Kidney (tissue), 14 donors: ENCODE results near the gene ALDH16A1. TPM values are rescaled to one million over a fixed set of nuclear protein-coding genes. Genes with fewer than 3 reads are reported as not detected.

Experiments used
- DNase-seq, 5 donors: peaks; one replicate each; pipeline ENCODE4 v3.0.0-alpha.2; 2013 to 2020
- FAIRE-seq: peaks from 2 replicates; lab custom pipeline; 2012; peaks lifted over from hg19 to GRCh38; lab: Jason Lieb, UNC
- H3K27ac ChIP-seq, 2 donors: one replicate each; pipeline ENCODE4 v1.7.0; 2013; ENCODE audit warnings: low read depth in 2 of 2, low read length in 2 of 2, inconsistent platforms in 1 of 2
- H3K27me3 ChIP-seq: one replicate; pipeline ENCODE4 v1.7.1; 2013; ENCODE audit warnings: low read length, inconsistent platforms; ENCODE audit not compliant: control insufficient read depth, insufficient read depth
- H3K36me3 ChIP-seq, 3 donors: one replicate each; pipeline versions ENCODE4 v1.7.0 to v1.7.1; 2013; ENCODE audit warnings: low read length in 3 of 3, control low read depth in 1 of 3, inconsistent platforms in 1 of 3; ENCODE audit not compliant: insufficient read depth in 3 of 3, control insufficient read depth in 2 of 3
- H3K4me1 ChIP-seq, 3 donors: one replicate each; pipeline versions ENCODE4 v1.7.0 to v1.7.1; 2013; ENCODE audit warnings: low read length in 3 of 3, inconsistent platforms in 1 of 3, low read depth in 1 of 3; ENCODE audit not compliant: control insufficient read depth in 2 of 3, insufficient read depth in 2 of 3
- H3K4me3 ChIP-seq, 3 donors: one replicate each; pipeline versions ENCODE4 v1.7.0 to v1.8.1; 2013; ENCODE audit warnings: low read length in 3 of 3, control low read depth in 1 of 3, inconsistent platforms in 1 of 3
- H3K9ac ChIP-seq, 3 donors: one replicate each; pipeline versions ENCODE4 v1.7.0 to v1.7.1; 2013; ENCODE audit warnings: low read length in 3 of 3, control low read depth in 1 of 3, inconsistent platforms in 1 of 3
- H3K9me3 ChIP-seq, 3 donors: one replicate each; pipeline versions ENCODE4 v1.7.0 to v1.7.1; 2013; ENCODE audit warnings: low read length in 3 of 3, control low read depth in 1 of 3, inconsistent platforms in 1 of 3; ENCODE audit not compliant: control insufficient read depth in 2 of 3, insufficient read depth in 1 of 3
- intact Hi-C: fragments of 100-400 bp; cut with DNase I; formaldehyde crosslinking; loops from one replicate; pipeline ENCODE4 v1.11.1; 2022
- microRNA-seq: library from miRNA; unstranded; fragments of <30 nt; microRNA quantifications from one replicate; pipeline ENCODE4 v1.2.0, GENCODE V29; 2020
- polyA plus RNA-seq: library from polyadenylated mRNA; stranded (reverse); fragments of 350-450 nt; fragmentation: Illumina TruSeq; extraction: RNeasy Lipid Tissue Mini Kit (QIAGEN cat#74804); gene quantifications from one replicate; pipeline ENCODE4 v1.2.3, GENCODE V29; 2014; ENCODE audit warnings: low read depth, low replicate concordance; ENCODE audit not compliant: insufficient read depth
- total RNA-seq: library from RNA; stranded (reverse); fragmentation: NEBNext Ultra II Directional; extraction: Animal tissue kit (Norgen Biotek cat#: 25700); gene quantifications from one replicate; pipeline ENCODE4 v1.2.1, GENCODE V29; 2021
- TF ChIP-seq, protein P1 (sequence below): IDR thresholded peaks from 3 replicates; pipeline ENCODE4 v1.5.1; 2012; ENCODE audit warnings: mild to moderate bottlenecking, moderate library complexity, borderline replicate concordance; ENCODE audit not compliant: insufficient read depth; ENCODE audit errors: extremely low read depth
- donor health status: control.
- donor health status: control.
- donor health status: control.
- donor health status: control.
- donor health status: control.
- donor health status: DM: yes; HTN: yes; CAD: no.
- donor health status: Normal renal cell carcinoma (clear cell type).

The ALDH16A1 gene
- total and polyA plus RNA-seq, 2 donors from 2014 or later = 26.8 to 31.8 TPM

DNA sequence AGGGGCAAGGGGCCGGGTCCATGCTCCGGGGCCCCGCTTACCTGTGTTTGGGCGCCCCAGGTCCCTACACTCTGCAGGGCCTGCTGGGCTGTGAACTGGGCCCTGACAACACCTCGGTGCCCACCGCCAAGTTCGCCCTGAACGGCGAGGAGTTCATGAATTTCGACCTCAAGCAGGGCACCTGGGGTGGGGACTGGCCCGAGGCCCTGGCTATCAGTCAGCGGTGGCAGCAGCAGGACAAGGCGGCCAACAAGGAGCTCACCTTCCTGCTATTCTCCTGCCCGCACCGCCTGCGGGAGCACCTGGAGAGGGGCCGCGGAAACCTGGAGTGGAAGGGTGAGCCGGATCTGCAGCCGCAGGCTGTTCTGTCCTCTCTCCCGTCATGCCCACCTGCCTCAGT lies 61.1 kb downstream of the ALDH16A1 start:
- no peak for DNase-seq
- intact Hi-C loops = no loop called here

GRCh38 chr19:49515767-49516166 lies 62.7 kb downstream of the ALDH16A1 start:
- Histone ChIP-seq H3K27ac (no peak overlapping the region), H3K36me3 (peaks cover 0 to 5% (median 0%) of the 10 kb centered on the region in 3 donors), H3K9me3 (no peaks in the 10 kb centered on the region), H3K4me3 (no peak overlapping the region), H3K9ac (no peak overlapping the region), H3K4me1 (peaks cover 0 to 11% (median 5%) of the 10 kb centered on the region in 3 donors), H3K27me3 (no peaks in the 10 kb centered on the region)
- no peak for FAIRE-seq
- TF ChIP-seq, protein P1, sequence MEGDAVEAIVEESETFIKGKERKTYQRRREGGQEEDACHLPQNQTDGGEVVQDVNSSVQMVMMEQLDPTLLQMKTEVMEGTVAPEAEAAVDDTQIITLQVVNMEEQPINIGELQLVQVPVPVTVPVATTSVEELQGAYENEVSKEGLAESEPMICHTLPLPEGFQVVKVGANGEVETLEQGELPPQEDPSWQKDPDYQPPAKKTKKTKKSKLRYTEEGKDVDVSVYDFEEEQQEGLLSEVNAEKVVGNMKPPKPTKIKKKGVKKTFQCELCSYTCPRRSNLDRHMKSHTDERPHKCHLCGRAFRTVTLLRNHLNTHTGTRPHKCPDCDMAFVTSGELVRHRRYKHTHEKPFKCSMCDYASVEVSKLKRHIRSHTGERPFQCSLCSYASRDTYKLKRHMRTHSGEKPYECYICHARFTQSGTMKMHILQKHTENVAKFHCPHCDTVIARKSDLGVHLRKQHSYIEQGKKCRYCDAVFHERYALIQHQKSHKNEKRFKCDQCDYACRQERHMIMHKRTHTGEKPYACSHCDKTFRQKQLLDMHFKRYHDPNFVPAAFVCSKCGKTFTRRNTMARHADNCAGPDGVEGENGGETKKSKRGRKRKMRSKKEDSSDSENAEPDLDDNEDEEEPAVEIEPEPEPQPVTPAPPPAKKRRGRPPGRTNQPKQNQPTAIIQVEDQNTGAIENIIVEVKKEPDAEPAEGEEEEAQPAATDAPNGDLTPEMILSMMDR = no peak
- intact Hi-C loops = no loop called here
- peak in 1 of 5 donors; percentile 40 for DNase-seq

More for the DNA sequence above, 61.1 kb downstream of the ALDH16A1 start:
- H3K4me3 ChIP-seq = peak overlapping the region in 2 of 3 donors; percentile 44 to 63
- peaks cover 0 to 5% (median 0%) of the 10 kb centered on the region in 3 donors for H3K36me3 ChIP-seq
- no peaks in the 10 kb centered on the region for H3K27me3 ChIP-seq
- FAIRE-seq = no peak
- TF ChIP-seq, protein P1 = no peak
- no peaks in the 10 kb centered on the region for H3K9me3 ChIP-seq
- H3K4me1 ChIP-seq = peaks cover 0 to 11% (median 5%) of the 10 kb centered on the region in 3 donors
- no peak overlapping the region for H3K27ac ChIP-seq
- peak overlapping the region in 2 of 3 donors; percentile 32 to 55 for H3K9ac ChIP-seq

- no peak overlapping the region for H3K4me3 ChIP-seq
- FAIRE-seq (no peak), DNase-seq (no peak)
- intact Hi-C loops = no loop called here
- no peak overlapping the region for H3K27ac ChIP-seq
- TF ChIP-seq, protein P1 = no peak
- peaks cover 0 to 11% (median 5%) of the 10 kb centered on the region in 3 donors for H3K4me1 ChIP-seq
- no peaks in the 10 kb centered on the region for H3K9me3 ChIP-seq
- no peaks in the 10 kb centered on the region for H3K27me3 ChIP-seq
- H3K9ac ChIP-seq = no peak overlapping the region
- peaks cover 0 to 10% (median 0%) of the 10 kb centered on the region in 3 donors for H3K36me3 ChIP-seq
Measured at GRCh38 chr19:49518033-49518432, 65.0 kb downstream of the ALDH16A1 start.

Small RNA genes lying within 50 kb of the gene (microRNA-seq; reads per million reads assigned to microRNA genes)
- gene MIR150 = 1,640 reads per million, percentile 83 among the genes with 10 or more reads in this experiment

Other genes starting within 250 kb of the ALDH16A1 start
- gene SLC6A16, start 128.0 kb upstream of the ALDH16A1 start, total RNA-seq = 3.7 TPM
- 1.5 TPM for gene SLC6A16, start 128.0 kb upstream of the ALDH16A1 start, polyA plus RNA-seq
- 35.7 TPM for gene CD37, start 117.8 kb upstream of the ALDH16A1 start, total RNA-seq
- gene CD37, start 117.8 kb upstream of the ALDH16A1 start, polyA plus RNA-seq = 3.8 TPM
- gene TEAD2, start 90.8 kb upstream of the ALDH16A1 start, total RNA-seq = 30.2 TPM
- 15.7 TPM for gene TEAD2, start 90.8 kb upstream of the ALDH16A1 start, polyA plus RNA-seq
- gene DKKL1, start 89.3 kb upstream of the ALDH16A1 start, total RNA-seq = 0.57 TPM
- 0.95 TPM for gene DKKL1, start 89.3 kb upstream of the ALDH16A1 start, polyA plus RNA-seq
- not detected for gene KASH5, start 65.0 kb upstream of the ALDH16A1 start, total RNA-seq
- gene KASH5, start 65.0 kb upstream of the ALDH16A1 start, polyA plus RNA-seq = not detected
- gene PTH2, start 29.8 kb upstream of the ALDH16A1 start, total RNA-seq = not detected
- not detected for gene PTH2, start 29.8 kb upstream of the ALDH16A1 start, polyA plus RNA-seq
- gene GFY, start 27.8 kb upstream of the ALDH16A1 start, total RNA-seq = not detected
- not detected for gene GFY, start 27.8 kb upstream of the ALDH16A1 start, polyA plus RNA-seq
- 1.4 TPM for gene SLC17A7, start 11.7 kb upstream of the ALDH16A1 start, total RNA-seq
- 0.45 TPM for gene SLC17A7, start 11.7 kb upstream of the ALDH16A1 start, polyA plus RNA-seq
- gene PIH1D1, start 1.4 kb upstream of the ALDH16A1 start, total RNA-seq = 74.0 TPM
- 97.2 TPM for gene PIH1D1, start 1.4 kb upstream of the ALDH16A1 start, polyA plus RNA-seq
- gene FLT3LG, start 21.0 kb downstream of the ALDH16A1 start, total RNA-seq = 12.5 TPM
- gene FLT3LG, start 21.0 kb downstream of the ALDH16A1 start, polyA plus RNA-seq = 7.4 TPM
- gene RPL13A, start 34.4 kb downstream of the ALDH16A1 start, total RNA-seq = 2,090 TPM
- gene RPL13A, start 34.4 kb downstream of the ALDH16A1 start, polyA plus RNA-seq = 3,309 TPM
- gene RPS11, start 43.2 kb downstream of the ALDH16A1 start, total RNA-seq = 1,449 TPM
- gene RPS11, start 43.2 kb downstream of the ALDH16A1 start, polyA plus RNA-seq = 3,462 TPM
- gene FCGRT, start 59.4 kb downstream of the ALDH16A1 start, total RNA-seq = 235 TPM
- 317 TPM for gene FCGRT, start 59.4 kb downstream of the ALDH16A1 start, polyA plus RNA-seq
- 18.4 TPM for gene RCN3, start 74.8 kb downstream of the ALDH16A1 start, total RNA-seq
- gene RCN3, start 74.8 kb downstream of the ALDH16A1 start, polyA plus RNA-seq = 27.5 TPM
- 52.8 TPM for gene NOSIP, start 127.3 kb downstream of the ALDH16A1 start, total RNA-seq
- gene NOSIP, start 127.3 kb downstream of the ALDH16A1 start, polyA plus RNA-seq = 122 TPM
- 14.9 TPM for gene PRRG2, start 128.1 kb downstream of the ALDH16A1 start, total RNA-seq
- 17.6 TPM for gene PRRG2, start 128.1 kb downstream of the ALDH16A1 start, polyA plus RNA-seq
- gene PRR12, start 138.0 kb downstream of the ALDH16A1 start, total RNA-seq = 27.4 TPM
- gene PRR12, start 138.0 kb downstream of the ALDH16A1 start, polyA plus RNA-seq = 4.9 TPM
- gene RRAS, start 186.9 kb downstream of the ALDH16A1 start, total RNA-seq = 92.3 TPM
- 140 TPM for gene RRAS, start 186.9 kb downstream of the ALDH16A1 start, polyA plus RNA-seq
- gene SCAF1, start 189.0 kb downstream of the ALDH16A1 start, total RNA-seq = 69.0 TPM
- 18.1 TPM for gene SCAF1, start 189.0 kb downstream of the ALDH16A1 start, polyA plus RNA-seq
- 84.9 TPM for gene IRF3, start 212.6 kb downstream of the ALDH16A1 start, total RNA-seq
- 64.5 TPM for gene IRF3, start 212.6 kb downstream of the ALDH16A1 start, polyA plus RNA-seq
- 14.4 TPM for gene BCL2L12, start 212.7 kb downstream of the ALDH16A1 start, total RNA-seq
- 13.5 TPM for gene BCL2L12, start 212.7 kb downstream of the ALDH16A1 start, polyA plus RNA-seq
- gene PRMT1, start 224.0 kb downstream of the ALDH16A1 start, total RNA-seq = 119 TPM
- gene PRMT1, start 224.0 kb downstream of the ALDH16A1 start, polyA plus RNA-seq = 131 TPM
- 2.1 TPM for gene ADM5, start 236.4 kb downstream of the ALDH16A1 start, total RNA-seq
- 0.60 TPM for gene ADM5, start 236.4 kb downstream of the ALDH16A1 start, polyA plus RNA-seq
- 6.0 TPM for gene CPT1C, start 237.9 kb downstream of the ALDH16A1 start, total RNA-seq
- 2.6 TPM for gene CPT1C, start 237.9 kb downstream of the ALDH16A1 start, polyA plus RNA-seq